ENCODE data around the gene KCNC1.

The KCNC1 gene

DNA sequence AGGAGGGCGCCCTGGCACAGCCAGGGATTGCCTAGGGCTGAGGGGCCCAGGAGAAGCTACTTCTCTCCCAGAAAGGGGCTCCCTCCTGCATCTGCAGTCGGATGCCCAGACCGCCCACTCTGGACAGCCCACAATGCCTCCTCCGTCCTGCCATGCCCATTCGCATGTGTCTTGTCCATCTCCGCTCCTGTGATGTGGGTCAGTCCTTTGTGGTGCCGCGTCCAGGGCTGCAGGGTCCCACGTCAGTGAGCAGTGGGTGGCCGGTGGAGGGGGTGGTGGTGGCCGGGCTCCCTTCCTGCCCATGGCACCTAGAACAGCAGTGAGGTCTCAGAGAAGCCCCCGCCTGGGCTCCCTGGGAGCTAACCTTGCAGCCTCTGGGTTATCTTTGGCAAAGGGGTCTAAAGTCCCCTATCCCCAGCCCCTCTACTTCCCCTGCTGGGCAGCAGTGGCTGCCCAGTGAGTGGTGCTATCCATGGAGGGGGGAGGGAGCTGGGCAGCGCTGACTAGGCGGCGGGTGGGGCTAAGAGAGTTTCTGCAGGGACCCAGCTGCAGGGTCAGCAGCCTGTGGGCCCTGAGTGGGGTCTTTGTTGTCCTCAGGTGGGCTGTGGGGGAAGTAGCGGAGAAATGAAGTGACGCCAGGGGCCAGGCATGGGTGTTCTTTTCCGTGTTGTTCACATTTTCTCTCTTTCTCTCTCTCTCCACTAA is 41.1 kb downstream of the KCNC1 start:
- DNase-seq = no peak

DNA sequence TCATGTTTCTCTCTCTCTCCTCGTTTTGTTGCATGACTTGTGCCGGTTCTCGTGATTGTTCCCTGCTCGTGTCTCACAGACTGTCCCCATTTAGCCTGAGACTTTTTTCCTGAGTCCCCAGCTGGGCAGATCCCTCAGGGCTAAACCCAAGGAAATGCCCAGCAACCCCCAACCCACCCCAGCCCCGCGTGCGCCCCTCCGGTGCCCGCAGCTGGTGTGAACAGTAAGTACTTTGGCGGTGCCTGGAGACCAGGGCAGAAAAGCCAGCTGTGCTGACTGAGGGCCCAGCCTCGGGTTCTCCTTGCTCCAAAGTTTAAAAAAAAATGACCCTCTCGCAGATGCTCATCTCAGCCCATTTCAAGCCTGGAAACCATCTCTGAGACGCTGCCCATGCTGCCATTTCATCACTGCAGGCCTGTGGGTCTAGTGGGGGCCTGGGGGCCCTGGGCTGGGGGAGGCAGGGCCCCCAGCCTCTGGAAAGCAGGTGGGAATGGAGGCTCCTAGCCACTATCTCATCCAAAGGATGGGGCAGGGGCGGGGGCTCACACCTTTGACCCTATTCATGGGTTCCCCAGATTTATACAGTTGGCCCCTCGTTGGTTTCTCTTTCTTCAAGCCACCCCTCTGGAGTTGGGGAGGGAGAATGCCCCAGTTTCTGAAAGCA is 41.8 kb downstream of the KCNC1 start:
- DNase-seq = no peak

- no peak for DNase-seq
These were observed 42.6 kb downstream of the KCNC1 start for GRCh38 chr11:17777086-17777737.

GRCh38 chr11:17777738-17778091 is 43.1 kb downstream of the KCNC1 start:
- DNase-seq = no peak

- no peak for DNase-seq
These were observed 43.8 kb downstream of the KCNC1 start for GRCh38 chr11:17778352-17778751.

GRCh38 chr11:17778956-17779860 is 44.6 kb downstream of the KCNC1 start:
- DNase-seq = no peak

DNA sequence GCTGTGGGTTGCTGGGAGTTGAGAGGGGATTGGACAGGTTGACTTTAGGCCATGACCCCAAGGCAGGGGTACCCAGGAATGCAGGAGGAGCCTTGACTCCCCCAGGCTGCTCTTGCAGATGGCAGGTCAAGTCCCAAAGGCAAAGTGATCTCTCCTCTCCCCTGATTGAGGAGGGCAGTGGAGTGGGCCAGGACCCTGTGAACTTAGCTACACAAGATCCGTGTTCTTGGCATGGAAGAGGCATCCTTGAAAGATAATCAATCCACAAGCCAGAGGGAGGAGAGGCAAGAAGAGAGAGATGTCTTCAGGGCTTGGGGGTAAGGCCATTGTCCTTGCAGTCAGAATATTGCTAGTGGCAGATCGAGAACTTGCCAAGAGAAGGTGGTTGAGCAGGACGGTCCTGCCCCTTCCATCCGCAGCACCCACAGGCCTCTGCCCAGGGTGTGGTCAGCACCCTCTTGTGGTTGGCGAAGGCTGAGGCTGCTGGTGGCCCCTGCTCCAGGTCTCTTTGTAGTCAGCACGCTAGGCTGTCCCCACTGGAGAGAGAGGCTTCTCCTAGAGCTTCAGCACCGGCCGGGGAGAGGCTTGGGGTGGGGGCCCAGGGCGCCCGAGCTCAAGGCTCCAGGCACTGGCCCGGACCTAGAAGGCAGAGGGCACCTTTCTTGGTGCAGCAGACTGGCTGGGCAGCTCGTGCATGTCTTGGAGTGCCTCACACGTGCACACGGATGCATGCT is 45.4 kb downstream of the KCNC1 start:
- no peak for DNase-seq

- no peak for DNase-seq
These were observed 46.1 kb downstream of the KCNC1 start for GRCh38 chr11:17780668-17781067.

- no peak for DNase-seq
These were observed 46.6 kb downstream of the KCNC1 start for GRCh38 chr11:17781221-17781620.

DNA sequence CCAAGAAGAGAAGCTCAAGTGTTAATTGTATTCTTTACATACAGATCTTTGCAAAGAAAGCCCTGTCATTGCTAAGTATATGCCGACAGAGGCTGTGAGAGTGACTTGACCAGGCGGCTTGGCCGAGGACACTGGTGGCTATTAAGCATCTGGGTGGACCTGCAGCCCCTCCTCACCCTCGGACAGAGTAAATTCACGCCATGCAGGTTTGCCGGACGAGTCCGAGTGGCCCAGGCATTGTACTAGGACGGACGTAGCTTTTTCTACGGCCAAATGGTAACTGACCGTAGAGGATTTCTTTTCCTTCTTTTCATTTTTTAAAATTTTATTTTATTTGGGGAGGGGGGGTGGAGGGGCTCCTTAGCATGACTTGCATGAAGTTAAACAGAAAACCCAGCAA is 47.0 kb downstream of the KCNC1 start:
- DNase-seq = no peak

- DNase-seq = no peak
These were observed 47.6 kb downstream of the KCNC1 start for GRCh38 chr11:17782145-17782544.

DNA sequence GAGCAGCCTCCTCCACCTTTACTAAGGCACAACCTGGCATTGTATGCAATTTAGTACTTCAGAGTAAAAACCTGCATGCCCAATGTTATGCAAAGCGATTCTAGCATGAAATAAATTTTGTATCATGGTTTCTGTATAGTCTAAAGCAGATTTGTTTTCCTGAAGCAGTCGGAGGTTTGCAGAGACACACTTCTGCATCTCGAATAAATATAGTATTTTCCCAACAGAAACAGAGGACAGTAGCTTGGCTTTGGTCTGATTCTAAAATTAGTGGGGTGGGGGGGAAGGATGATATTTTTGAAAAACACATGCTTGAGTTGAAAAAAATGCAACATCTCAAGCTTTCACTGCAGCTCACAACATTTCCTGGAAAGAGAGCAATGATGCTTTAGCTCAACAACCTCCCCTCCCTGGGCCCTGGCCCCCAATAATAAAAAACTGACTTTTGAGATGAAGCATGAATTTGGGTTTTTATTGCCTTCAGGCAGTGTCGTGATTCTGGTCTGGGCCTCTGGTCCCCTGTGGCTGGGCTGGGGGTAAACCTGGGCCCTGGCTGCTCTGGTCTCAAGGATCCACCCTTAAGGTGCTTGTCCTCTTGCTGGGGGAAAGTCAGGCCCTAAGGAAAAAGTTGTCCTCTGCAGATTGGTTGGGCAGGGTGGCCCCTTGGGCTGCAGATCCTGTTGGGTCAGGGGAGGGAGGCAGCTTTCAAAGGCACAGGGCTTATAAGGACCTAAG is 48.2 kb downstream of the KCNC1 start:
- no peak for DNase-seq

DNA sequence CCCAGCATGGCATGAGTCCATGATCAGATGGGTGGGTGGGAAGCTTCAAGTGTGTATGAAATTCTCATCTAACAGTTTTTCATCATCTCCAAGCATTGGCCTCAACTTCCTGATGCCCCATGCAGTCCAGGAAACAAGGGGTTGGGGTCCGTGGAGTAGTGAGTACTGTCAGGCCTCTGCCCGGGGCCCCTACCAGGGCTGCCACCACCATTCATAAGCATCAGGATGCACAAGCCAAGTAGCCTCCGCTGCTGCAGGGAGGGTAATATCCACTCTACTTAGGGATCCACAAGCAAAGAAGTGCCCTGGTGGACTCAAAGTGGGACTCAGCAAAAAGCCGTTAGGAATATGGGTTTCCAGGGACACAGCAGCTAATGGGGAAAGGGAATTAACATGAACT is 49.3 kb downstream of the KCNC1 start:
- DNase-seq = no peak

DNA sequence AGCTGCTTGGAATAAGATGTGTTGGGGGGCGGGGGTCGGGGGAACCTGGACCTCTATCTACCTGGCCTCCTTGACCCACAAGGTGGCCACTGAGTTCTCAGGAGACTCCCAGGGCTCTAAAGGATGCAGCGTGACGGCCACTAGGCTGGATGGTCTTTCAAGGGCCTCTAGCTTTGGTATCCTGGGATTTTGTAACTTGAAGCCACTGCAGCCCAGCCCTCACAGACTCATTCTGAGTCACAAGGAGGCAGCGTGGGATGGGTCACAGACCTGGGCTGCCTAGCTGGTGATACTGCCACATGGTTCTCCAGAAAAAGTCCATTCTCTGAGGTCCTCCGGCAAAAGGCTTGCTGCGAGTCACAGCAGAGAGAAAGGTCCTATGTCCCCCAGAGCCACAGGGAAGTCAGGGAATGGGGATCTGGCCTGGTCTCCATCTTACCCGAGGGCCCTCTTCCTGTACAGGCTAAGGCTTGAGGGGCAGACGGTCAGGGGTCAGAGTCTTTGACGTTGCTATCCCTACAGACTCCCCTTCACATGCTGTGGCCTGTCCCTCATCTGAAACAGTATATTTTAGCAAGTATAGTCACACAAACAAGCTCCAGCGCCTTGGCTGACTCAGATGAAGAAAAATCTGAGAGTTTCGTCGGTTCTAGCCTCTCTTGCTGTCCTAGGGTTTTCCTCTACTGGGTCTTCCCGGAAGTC is 52.4 kb downstream of the KCNC1 start:
- no peak for DNase-seq

DNA sequence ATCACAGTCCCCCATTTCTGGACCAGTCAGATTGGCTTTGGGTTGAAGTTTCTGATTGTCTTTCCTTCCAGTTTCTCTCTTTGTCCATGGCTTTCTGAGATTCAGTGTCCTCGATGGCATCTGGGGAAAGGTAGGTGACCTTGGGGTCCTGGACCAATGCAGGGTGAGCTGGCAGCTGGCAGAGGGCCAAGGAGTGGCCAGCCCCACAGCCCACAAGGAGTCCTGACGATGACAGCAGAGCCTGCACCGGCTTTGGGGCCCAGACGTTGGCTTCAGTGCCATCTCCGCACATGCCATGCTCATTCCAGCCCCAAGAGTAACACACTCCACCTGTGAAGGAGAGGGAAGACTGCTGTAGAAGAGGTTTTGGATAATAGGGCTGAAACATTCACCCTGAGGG is 53.5 kb downstream of the KCNC1 start:
- no peak for DNase-seq

- no peak for DNase-seq
These were observed 55.9 kb downstream of the KCNC1 start for GRCh38 chr11:17790453-17790852.

DNA sequence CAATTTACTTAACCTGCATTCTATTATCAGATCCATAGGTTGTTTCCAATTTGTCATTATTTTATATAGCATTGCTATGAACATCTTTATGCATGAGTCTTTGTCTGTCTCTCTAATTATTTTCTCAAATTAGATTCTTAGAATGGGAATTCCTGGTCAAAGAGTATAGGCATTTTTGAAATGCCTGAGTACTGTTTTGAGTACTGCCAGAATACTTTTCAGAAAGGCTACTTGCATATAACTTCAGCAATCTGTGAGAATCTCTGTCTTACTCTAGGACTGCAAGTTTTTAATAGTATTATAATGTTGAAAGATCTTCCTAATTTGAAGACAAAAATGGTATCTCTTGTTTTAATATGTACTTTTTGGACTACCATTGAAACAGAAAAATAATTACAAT is 56.6 kb downstream of the KCNC1 start:
- no peak for DNase-seq

GRCh38 chr11:17792161-17792560 is 57.6 kb downstream of the KCNC1 start:
- DNase-seq = no peak

GRCh38 chr11:17793642-17794170 is 59.1 kb downstream of the KCNC1 start:
- no peak for DNase-seq

DNA sequence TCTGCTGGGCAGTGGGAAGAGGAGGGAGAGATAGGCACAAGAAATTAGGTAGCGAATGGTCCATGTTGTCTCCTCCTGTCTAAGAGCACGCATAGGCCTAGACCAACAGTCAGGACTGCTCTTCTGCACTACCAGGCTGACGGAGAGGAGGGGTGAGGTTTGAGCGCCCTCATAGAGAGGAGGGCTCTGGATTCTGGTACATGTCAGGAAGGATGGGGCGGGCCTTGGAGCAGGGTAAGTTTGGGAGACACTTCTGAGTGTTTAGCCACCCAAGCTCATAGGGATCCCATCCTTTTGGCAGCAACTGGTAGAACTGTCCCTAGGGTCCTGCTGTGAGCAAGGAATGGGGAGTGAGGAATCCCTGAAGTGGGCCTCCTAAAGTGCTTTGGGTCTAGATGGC is 60.4 kb downstream of the KCNC1 start:
- no peak for DNase-seq

- DNase-seq = no peak
These were observed 61.6 kb downstream of the KCNC1 start for GRCh38 chr11:17796154-17796553.

Measured in NCI-H510A treated with DMSO at 0.1 percent for 48 hours (cell line).